ENCODE data around the gene BTG3.

DNA sequence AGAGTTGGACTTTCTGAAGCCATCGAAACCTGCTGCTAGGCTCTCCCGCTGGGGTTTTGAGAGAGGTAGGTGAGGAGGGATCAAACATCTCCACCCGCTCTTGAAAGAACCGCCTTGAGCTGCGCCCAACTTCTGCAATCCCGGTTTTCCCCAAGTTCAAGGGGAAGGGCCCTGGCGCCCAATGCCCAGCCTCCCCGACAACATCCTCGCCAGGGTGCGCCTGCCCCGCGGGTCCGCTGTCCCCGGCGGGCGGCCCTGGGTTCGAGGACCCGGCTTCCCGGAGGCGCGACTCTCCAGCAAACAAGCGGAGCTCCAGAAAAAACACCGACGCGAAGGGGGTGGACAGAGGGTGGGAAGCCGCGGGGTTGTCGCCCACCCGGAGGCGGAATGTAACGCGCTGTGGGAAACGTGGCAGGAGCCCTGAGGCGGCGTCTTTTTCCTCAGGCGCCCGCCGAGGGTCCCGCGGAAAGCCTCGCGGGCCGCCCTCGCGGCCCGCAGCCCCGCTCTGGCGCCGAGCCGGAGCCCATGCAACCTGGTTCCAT lies 607 bp downstream of the BTG3 start:
- TF ChIP-seq CTCF (IDR thresholded peaks at IDR 0.05) (no peak), POLR2A (IDR thresholded peaks at IDR 0.05) (no peak)

All from heart left ventricle (tissue), 13 donors.